NCI-H82 (cell line): ENCODE results near the gene C1QTNF12.

Experiments
- DNase-seq: peaks from one replicate; lab custom pipeline; 2025; lab: John Stamatoyannopoulos, UW

Gene C1QTNF12

DNA sequence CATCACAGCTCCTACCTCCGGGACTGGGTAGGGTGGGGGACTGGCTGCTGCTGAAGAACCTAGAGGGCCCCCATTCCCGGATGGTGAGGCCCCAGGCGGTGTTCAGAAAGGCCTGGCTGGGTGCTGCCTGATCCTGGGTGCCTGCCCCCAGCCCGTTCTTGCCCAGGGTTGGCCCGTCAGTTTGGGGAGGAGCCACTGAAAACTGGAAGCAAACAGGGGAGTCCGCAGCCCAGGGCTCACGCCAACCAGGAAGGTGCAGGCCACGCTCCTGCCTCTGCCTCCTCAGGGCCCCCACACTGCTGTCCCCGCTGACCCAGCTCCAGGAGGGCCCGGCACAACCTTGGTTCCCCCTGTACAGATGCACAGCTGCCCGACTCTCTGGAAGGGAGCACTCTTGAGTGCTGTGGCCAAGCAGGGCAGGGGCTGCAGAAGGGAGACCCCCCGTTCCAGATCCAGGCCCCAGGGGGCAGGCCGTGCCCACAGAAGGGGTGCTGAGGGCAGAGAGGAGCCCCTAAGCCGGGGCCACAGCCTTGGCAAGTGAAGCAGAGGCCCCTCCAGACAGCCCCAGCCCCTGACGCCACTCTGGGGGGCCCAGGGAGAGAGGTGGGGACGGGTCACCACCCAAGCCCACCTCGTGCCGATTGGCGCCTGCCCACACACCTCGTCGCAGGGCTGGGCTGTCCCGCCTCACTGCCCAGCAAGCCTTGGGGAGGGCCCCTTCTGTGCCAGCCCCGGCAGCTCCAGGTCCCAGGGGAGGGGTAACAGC is 5.5 kb downstream of the C1QTNF12 start:
- DNase-seq, result no peak

DNA sequence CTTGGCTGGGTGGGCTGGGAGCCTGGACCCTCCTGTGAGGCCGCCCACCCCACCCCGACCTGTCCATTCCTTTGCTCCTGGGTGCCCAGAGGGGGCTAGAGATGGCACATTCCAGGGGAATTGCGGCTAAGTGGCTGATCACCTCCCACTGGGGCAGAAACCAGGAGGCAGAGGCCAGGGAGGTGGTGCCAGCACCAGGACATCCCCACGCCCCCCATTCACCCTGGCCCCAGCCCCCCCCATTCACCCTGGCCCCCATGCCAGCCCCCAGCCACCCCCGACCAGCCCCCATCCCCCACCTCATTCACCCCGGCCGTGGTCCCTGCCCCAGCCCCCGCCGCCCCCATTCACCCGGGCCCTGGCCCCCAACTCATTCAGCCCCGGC is 6.2 kb downstream of the C1QTNF12 start:
- DNase-seq, result no peak

DNA sequence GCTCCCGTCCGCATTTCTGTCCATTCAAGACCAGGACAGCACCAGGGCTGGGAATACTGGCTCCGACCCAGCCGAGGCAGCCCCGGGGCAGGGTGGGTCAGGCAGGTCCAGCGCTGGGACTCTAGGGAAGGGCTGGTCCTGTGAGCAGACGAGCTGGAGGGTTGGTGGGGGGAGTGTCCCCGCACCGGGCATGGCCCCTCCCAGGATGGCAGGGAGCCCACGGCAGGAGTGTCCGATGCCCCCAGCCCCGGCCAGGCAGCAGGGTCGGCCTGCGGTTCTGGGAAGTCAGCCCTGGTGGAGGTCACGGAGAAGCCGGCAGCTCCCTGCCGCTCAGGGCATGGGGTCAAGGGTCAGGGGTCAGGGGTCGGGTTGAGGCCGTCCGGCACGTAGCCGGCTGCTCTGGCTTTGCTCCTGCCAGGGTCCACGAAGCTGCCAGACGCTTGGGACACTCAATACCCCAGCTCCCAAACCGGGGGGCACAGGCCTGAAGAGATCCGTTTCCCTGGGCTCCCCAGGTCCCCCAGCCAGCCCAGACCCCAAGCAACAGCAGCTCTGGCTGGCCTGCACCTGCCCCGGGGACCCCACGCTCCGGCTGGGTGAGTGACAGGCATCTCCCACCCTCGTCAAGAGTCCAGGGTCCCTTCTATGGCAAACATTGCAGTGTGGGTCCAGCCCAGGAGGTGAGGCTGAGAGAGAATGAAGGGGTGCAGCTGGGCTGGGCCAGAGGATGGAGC is 6.7 kb downstream of the C1QTNF12 start:
- DNase-seq, result no peak

DNA sequence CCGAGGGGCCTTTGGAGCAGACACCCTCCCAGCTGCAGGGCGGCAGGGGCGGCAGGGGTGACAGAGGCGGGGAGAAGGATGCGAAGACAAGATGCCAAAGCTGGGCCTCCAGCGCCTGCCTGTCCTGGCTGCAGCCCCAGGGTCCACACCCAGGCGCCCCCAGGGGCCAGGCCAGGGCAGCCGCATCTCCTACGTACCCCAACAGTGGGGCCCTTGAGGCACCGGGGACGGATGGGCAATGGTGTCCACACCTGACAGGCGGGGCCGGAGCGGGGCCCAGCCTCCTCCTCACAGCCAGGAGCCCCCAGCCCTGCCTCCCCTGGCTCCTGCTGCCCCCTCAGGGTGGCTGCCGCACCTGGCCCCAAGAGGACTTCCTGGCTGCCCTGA is 7.3 kb downstream of the C1QTNF12 start:
- no peak for DNase-seq

DNA sequence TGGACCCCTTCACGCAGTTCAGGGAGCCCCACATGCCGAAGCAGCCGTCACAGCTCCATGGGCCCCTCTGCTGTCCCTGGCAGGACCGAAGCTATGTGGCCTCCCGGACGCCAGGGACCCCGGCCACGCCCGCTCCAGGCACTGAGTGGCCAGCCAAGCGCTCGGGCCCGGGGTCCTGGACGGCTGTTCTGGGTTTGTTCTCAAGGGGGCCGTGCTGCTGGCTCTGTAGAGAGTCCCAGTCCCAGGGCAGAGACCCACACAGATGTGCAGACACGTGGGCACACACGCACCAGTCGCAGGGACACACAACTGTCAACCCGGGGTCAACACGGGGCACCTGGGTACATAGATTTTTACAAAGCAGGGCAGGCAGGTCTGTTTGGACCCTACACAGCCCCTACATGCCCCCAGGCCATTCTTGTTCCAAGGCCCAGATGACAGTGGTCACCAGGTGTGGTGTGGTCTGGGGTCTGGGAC is 7.8 kb downstream of the C1QTNF12 start:
- no peak for DNase-seq

DNA sequence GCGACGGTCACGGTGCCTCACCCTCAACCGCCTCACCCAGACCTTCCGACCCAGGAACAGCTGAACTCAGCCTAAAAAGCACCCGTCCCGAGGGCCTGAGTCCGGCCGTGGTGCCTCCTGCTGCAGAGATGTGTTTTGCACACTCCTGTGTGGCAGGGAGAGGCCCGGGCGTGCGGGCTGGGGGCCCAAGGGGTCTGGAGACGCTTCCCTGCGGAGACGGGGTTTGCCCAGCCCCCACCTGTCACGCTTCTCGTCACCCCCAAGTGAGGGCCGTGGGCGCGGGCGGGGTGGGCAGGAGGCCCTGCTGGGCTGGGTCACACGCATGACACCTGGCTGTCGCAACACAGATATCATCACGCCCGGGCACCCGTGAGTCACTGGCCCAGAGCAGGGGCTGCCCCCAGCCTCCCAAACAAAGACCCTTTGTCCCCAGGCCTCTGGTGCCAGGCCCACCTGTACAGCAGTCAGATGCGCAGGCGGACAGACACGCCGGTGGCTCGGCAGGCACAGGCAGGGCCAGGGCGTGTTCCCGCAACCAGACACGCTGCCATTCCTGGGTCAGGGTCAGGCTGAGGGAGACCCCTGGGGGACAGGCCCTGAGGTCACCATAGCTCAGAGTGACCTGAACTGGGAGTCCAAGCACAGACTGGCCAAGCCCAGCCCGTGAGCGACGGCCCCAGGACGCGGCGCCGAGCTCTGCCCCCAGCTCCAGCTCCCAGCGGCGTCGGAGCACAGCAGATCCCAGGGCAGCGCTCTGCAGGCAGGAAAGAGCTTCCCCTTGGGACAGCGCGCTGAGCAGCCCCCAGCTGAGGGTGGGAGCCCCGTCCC is 8.4 kb downstream of the C1QTNF12 start:
- DNase-seq, result no peak

DNA sequence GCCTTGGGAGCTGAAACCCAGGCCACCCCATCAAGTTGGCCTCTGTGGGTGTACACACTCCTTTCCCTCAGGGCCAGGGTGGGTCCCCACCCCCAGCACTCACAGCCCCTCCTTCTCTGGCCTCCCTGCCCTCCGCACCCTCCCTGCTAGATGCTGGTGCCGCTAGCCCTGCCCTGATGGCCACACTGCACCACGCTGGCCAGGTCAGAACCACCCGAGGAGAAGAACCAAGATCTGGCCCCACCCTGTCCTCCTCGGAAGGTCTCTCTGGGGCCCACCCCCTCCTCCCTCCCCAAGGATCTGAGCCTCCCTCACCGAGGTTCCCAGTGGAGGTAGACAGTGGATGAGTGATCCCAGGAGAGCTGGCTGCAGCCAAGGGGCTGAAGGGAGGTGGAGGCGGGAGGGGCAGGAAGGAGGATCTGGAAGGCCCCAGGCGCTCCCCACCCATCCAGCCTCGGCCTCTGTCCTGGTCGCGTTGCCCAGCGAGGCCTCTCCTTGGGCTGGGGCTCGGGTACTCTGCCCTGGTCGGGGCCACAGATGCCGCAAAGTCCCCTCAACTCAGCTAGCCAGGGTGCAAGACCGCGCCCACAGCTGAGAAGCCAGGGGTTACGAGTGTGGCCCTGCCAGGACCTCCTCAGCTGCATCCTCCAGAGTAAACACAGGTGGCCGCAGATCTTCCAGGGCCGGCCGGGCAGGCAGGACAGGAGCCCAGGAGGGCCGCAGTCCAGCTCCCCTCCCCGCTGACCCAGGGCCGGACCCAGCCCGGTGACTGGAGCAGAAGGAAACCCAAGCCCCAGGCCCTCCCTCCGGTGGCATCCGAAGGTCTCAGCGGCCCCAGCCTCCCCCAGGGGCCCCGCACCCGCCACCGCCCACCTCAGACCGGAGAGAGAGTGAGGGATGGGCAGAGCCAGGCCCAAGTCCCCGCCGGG is 9.3 kb downstream of the C1QTNF12 start:
- DNase-seq, result no peak

DNA sequence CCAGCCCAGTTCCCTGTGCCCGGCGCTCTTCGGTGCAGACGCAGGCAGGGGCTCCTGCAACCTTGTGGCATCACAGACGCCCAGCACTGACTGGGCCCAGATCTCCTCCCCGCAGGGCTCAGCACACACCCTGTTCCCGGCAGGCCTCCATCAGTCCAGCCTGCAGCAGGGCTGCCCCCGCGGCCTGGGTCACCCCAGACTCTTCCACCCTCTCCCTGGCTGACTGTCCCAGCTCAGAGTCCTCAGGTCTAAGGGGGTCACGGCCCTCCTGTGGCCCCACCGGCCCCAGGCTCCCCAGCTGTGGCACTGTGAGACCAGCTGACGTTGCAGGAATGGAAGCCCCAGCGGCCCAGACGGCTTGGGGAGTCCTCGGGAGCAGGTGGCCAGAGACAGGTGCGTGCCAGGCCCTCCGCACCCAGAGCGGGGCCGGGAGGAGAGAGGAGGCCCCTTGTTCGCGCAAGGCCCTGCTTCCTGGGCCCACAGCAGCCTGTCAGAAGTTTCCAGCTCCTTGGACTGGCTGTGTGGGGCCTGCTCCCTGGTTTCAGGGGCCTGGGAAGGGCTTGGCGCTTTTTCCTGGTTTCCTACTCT is 10.3 kb downstream of the C1QTNF12 start:
- DNase-seq, result no peak

DNA sequence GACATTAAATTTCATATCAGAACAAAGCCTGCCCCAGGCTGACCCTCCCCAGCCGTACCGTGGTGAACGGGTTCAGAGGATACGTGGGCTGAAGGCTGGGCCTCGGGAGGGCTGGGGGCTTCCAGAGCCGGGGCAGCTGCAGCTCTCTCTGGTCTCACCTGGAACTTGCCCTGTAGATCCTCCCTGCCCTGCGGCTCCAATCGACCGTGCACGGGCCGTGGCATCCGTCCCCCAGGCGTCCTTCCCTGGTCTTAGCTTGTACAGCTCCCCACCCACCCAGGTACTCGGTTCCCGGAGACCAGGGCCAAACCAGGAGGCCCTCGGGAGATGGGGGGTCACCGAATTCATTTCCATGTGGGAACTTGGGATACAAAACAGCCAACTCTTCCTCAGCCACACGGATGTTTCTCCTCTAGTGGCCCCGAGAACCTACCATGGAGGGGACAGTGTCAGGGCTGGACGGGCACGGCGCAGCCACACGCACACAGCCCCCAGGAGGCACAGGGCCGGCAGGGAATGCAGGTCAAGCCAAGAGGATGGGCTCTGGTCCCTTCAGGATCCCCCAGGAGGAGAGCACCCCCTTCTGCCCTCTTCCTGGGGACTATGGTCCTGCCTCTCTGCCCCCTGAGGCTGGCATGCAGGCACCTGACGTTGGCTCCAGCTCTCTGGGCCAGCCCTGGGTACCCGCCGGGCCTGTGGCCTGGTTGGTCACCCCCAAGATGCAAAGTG is 11.3 kb downstream of the C1QTNF12 start:
- DNase-seq, result no peak

DNA sequence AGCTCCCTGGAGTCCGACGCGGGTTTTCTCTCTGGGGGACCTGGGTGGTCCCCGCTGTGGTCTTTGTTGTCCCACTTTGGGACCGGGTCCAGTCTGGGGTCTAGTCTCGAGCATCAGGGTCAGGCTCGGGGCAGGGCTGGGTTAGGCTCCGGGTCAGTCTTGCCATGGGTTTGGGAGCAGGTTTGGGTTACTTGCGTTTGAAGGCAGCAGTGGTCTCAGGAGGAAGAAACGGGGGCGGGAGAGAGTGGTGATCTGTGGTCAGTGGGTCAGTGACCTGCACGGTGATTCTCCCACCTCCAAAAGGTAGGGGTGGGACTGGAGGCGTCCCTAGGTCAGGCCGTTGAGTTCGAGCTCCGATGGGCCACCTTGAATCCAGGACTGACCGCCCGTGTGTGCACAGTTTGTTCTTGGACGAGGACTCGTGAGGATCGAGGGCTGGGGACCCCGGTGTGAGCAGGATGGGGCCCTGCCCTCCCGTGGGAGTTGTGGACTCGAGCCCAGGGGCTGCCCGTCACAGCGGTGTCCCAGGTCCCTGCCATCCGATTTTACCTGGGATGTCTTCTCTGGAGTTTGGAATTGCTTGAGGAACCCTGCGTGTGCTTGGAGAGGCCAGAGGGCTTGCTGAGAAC is 12.2 kb downstream of the C1QTNF12 start:
- no peak for DNase-seq

DNA sequence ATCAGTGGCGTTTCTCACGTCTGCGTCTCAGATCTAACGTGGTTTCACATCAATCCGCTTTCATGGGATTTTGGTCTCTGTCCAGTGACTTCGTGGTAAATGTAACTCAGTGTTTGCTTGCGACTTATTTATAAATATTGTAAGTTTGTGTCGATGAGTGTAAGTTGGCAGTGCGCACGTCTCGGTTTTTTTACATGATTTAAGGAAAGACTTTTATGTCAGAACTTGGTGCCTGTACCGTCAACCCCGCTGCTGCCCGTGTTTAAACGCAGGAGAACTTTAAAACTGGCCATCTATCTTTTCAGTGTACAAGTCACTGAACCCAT is 13.0 kb downstream of the C1QTNF12 start:
- DNase-seq, result no peak

DNA sequence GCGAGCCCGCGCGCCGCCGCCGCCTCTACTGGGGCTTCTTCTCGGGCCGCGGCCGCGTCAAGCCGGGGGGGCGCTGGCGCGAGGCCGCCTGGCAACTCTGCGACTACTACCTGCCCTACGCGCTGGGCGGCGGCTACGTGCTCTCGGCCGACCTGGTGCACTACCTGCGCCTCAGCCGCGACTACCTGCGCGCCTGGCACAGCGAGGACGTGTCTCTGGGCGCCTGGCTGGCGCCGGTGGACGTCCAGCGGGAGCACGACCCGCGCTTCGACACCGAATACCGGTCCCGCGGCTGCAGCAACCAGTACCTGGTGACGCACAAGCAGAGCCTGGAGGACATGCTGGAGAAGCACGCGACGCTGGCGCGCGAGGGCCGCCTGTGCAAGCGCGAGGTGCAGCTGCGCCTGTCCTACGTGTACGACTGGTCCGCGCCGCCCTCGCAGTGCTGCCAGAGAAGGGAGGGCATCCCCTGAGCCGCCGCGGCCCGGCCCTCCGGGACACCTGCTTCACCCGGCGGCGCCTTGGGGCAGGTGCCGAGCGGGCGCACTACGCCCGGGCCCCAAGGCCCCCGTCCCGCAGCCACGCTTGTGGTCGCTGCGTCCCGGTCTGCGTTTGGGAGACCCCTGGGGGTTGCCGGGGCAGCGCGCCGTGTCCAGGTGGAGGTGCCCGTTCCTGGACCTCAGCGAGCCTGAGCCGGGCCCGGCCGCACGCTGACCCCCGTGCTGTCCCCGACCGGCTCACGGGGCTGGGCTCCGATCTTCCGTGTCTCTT is 13.5 kb downstream of the C1QTNF12 start:
- no peak for DNase-seq

DNA sequence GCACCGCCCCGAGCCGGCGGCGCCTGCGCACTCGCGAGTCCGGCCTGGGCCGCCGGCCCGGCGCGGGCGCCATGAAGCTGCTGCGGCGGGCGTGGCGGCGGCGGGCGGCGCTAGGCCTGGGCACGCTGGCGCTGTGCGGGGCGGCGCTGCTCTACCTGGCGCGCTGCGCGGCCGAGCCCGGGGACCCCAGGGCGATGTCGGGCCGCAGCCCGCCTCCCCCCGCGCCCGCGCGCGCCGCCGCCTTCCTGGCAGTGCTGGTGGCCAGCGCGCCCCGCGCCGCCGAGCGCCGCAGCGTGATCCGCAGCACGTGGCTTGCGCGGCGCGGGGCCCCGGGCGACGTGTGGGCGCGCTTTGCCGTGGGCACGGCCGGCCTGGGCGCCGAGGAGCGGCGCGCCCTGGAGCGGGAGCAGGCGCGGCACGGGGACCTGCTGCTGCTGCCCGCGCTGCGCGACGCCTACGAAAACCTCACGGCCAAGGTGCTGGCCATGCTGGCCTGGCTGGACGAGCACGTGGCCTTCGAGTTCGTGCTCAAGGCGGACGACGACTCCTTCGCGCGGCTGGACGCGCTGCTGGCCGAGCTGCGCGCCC is 14.2 kb downstream of the C1QTNF12 start, which contains the start of gene B3GALT6:
Gene B3GALT6, plus strand, starts transcription at position 30 of the 588 bp plus-strand sequence. Its CDS starts 42 bp downstream, at position 72.
- no peak for DNase-seq

DNA sequence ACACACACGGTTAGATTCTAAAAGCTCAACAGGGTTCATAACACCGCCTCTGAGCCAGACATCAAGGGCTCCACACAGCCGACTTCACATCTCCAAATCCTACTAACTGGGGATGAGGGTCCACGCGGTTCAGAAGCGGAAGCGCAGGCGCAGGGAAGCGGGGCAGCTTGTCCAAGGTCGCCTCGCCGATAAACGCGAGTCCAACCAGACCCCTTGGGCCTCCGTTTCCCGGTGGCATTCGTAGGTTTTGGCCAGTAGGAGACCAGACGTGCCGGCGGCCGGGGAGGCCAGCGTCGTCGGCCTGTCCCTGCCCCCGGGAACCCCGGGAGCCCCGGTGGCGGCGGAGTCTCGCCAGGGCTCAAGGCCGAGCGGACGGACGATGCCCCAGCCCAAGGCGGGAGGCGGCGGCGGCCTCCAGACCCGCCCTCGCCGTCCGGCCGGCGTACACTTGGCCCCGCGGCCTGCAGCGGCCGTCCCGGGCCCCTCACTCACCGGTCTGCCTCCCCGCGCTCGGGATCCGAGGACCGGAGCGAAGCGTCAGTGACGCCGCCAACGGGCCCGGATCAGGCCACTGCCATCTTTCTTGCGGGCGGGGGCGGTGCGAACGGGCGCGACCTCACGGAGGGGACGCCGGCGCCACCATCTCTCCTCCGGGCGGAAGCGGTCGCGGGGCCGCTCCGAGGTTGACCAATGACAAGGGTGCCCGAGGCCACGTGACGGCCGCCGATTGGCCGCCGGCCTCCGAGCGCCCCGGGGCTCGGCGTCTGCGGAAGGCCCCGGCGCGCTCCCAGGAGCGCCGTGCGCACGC is 14.9 kb downstream of the C1QTNF12 start, which contains the start of gene SDF4:
Gene SDF4, minus strand, starts transcription at position 602 of the 808 bp plus-strand sequence. CDS start 3,229 bp downstream, outside the sequence.
- peak; percentile 97 for DNase-seq

DNA sequence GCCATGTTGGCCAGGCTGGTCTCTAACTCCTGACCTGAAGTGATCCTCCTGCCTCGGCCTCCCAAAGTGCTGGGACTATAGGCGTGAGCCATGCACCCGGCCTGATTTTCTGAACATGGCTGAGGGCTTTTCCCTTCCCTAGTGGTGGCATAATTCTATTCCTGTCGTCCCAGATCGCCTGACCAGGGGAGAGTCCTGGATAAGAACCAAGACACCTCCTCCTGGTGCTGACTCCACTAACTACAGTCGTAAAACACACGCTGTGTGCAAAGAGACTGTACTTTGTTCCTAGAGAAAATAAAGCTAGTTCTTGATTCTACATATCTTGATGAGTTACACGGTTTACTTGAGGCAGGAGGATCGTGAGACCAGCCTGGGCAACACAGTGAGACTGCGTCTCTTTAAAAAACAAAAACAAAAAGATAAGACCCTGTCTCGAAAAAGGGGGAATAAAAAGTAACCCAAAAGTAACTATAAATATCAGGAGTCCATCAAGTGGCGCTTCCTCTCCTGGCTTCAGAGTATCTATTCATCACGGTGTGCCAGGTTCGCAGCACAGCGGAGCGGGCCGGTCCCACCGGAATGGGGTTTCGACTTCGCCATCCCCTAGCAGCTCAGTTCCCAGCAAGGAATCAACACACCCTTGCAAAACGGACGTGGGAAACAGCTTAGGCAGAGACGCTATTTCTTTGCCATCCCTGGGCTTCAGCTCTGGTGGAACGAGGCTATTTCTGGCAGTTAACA is 15.7 kb downstream of the C1QTNF12 start:
- peak; percentile 39 for DNase-seq

DNA sequence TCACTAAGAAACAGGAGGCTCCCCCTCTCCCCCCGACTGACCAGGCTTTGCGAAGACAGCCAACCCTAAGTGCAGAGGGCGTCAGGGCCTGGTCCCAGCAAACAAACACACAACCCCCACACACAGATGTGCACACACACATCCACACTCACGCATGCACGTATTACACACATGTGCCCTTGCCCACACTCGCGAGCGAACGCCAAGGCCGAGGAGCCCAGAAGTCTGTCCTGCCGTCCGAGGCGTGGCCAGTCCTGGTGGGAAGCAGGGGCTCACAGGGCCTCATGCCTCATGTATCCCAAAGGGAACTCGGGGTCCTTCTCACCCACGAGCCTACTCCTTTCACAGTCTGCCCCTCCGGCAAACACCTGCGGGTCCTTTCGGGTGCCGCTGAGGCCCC is 16.8 kb downstream of the C1QTNF12 start:
- DNase-seq, result no peak
